CD4-positive, alpha-beta T cell (primary cell): Measurements from ENCODE around the gene TMOD4. TPM values are rescaled to one million over a fixed set of nuclear protein-coding genes. Genes with fewer than 3 reads are reported as not detected.
"Not testable (repeated sequence)": the region's sequence is repeated elsewhere in the genome, so short reads cannot be mapped to it uniquely, and the experiment has no call there.

Source experiments
- ATAC-seq: fragments of 200-7000 bp; cut with Tn5 transposase; one replicate; pipeline ENCODE4 v1.10.0; 2022; ENCODE audit warnings: mild to moderate bottlenecking; ENCODE audit not compliant: poor library complexity
- CTCF ChIA-PET: fragments of 350-600 bp; sonication (Branson Sonifier 250); formaldehyde crosslinking; loops from one replicate; lab custom pipeline; 2021; ENCODE audit warnings: antibody characterized with exemption, inconsistent platforms; lab: Charles Lee
- POLR2A ChIA-PET: fragments of 350-600 bp; sonication (Branson Sonifier 250); formaldehyde crosslinking; loops from one replicate; lab custom pipeline; 2021; ENCODE audit warnings: antibody characterized with exemption, inconsistent platforms; lab: Charles Lee
- DNase-seq, 14 experiments: peaks; one replicate each; pipeline ENCODE4 v3.0.0-alpha.2; 2013 to 2020; ENCODE audit warnings: mixed read lengths in 2 of 14
- H3K27ac ChIP-seq, 2 donors: one replicate each; pipeline versions ENCODE4 v1.5.1 to v1.7.0; 2013; ENCODE audit warnings: low read length in 2 of 2, low read depth in 1 of 2, mild to moderate bottlenecking in 1 of 2
- H3K27me3 ChIP-seq, 2 experiments: 1 replicate in 1 of 2; 2 replicates in 1 of 2; pipeline versions ENCODE4 v1.6.1 to v1.7.0; 2013; ENCODE audit warnings: low read length in 2 of 2, control low read depth in 1 of 2, mild to moderate bottlenecking in 1 of 2, moderate library complexity in 1 of 2; ENCODE audit not compliant: insufficient read depth in 2 of 2, control insufficient read depth in 1 of 2
- H3K36me3 ChIP-seq: one replicate; pipeline ENCODE4 v1.6.1; 2013; ENCODE audit warnings: low read length, control low read depth; ENCODE audit not compliant: insufficient read depth
- H3K4me1 ChIP-seq: one replicate; pipeline ENCODE4 v1.6.1; 2013; ENCODE audit warnings: low read length, control low read depth; ENCODE audit not compliant: insufficient read depth
- H3K4me3 ChIP-seq: one replicate; pipeline ENCODE4 v1.5.1; 2013; ENCODE audit warnings: mild to moderate bottlenecking, low read length, moderate library complexity
- H3K9me3 ChIP-seq, 2 experiments: 1 replicate in 1 of 2; 2 replicates in 1 of 2; pipeline versions ENCODE4 v1.6.1 to v1.7.0; 2013; ENCODE audit warnings: low read length in 2 of 2, mild to moderate bottlenecking in 2 of 2, control low read depth in 1 of 2, moderate library complexity in 1 of 2; ENCODE audit not compliant: control insufficient read depth in 1 of 2, insufficient read depth in 1 of 2
- H3K27ac Mint-ChIP-seq: one replicate; pipeline ENCODE4 v1.8.0; 2020; ENCODE audit warnings: mixed read lengths
- H3K27me3 Mint-ChIP-seq: one replicate; pipeline ENCODE4 v1.8.0; 2021; ENCODE audit warnings: mixed read lengths
- H3K36me3 Mint-ChIP-seq: one replicate; pipeline ENCODE4 v1.8.0; 2021; ENCODE audit warnings: low read depth, mixed read lengths
- H3K4me1 Mint-ChIP-seq: one replicate; pipeline ENCODE4 v1.8.0; 2021; ENCODE audit warnings: low read depth, mixed read lengths
- H3K4me3 Mint-ChIP-seq: one replicate; pipeline ENCODE4 v1.8.0; 2020; ENCODE audit warnings: mild to moderate bottlenecking, mixed read lengths
- H3K9me3 Mint-ChIP-seq: one replicate; pipeline ENCODE4 v1.8.0; 2020; ENCODE audit warnings: mixed read lengths
- CTCF ChIP-seq: fragments of 200-600 bp; IDR thresholded peaks from one replicate; pipeline ENCODE4 v1.8.0; 2022; ENCODE audit warnings: antibody characterized with exemption, mild to moderate bottlenecking
- intact Hi-C, 2 experiments: fragments of 100-400 bp; cut with DNase I in 1 of 2; cut with micrococcal nuclease in 1 of 2; formaldehyde crosslinking; loops; one replicate each; pipeline versions ENCODE4 v1.15.1 to v1.9.0; 2023 to 2025; cut with DNase I, micrococcal nuclease
- total RNA-seq, 174 experiments: library from RNA in 2 of 174; stranded (reverse) in 2 of 174; gene quantifications; one replicate each; pipeline ENCODE4 v1.2.3 and lab custom pipeline; 2021 to 2026

Gene TMOD4
- total RNA-seq, 2 experiments from 2014 or later, result 1.6 TPM; not detected in 1

GRCh38 chr1:151196292-151196800 is 20.6 kb upstream of the TMOD4 start:
- intact Hi-C loops, result loop anchor here (1.0 to 10.0 kb wide), 3 partner anchors 55 to 148 kb away; partner anchors contain the start of gene RFX5 (in 1 of the 2)
- Histone ChIP-seq H3K9me3 (no peaks in the 10 kb centered on the region), H3K4me1 (peaks cover 34% of the 10 kb centered on the region), H3K27me3 (no peaks in the 10 kb centered on the region), H3K36me3 (no peaks in the 10 kb centered on the region), H3K4me3 (no peak overlapping the region), H3K27ac (no peak overlapping the region)
- DNase-seq (peak in 12 of 14 experiments; percentile 18 to 86 (median 46)), ATAC-seq (peak; percentile 21)
- peak; percentile 69 for TF ChIP-seq CTCF
- peak overlapping the region; percentile 77 for H3K27ac Mint-ChIP-seq
- no peaks in the 10 kb centered on the region for H3K9me3 Mint-ChIP-seq
- CTCF ChIA-PET, result interaction anchor here (0.7 to 1.4 kb wide), 6 partner anchors 56 to 190 kb away, joined by 3 to 4 read pairs (median 4); partner anchors contain the start of gene PSMD4
- H3K4me1 Mint-ChIP-seq, result peaks cover 41% of the 10 kb centered on the region
- peaks cover 24% of the 10 kb centered on the region for H3K36me3 Mint-ChIP-seq
- POLR2A ChIA-PET, result no interaction called here
- peaks cover 4% of the 10 kb centered on the region for H3K27me3 Mint-ChIP-seq
- peak overlapping the region; percentile 81 for H3K4me3 Mint-ChIP-seq

DNA sequence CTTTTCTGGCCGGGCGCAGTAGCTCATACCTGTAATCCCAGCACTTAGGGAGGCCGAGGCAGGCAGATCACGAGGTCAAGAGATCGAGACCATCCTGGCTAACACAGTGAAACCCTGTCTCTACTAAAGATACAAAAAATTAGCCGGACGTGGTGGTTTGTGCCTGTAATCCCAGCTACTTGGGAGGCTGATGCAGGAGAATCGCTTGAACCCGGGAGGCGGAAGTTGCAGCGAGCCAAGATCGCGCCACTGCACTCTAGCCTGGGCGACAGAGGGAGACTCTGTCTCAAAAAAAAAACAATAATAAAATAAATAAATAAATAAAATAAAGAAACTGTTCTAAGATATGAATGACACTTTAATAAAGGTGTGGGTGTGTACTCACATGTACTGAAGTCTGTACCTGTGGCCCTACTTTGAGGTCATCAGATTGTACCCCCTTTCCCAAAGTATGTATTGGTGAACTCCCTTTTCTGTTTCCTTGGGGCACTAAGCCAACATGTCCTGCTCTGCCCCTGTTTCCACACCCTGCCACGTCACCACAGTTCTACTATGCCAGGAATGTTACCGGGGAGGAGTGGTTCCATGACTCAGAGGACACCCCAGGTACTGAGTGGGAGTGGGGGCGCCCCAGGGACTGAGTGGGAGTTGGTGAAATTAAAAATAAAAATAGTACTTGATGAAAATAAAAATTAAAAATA is 19.3 kb upstream of the TMOD4 start:
- ChIA-PET CTCF (interaction anchor here (0.7 to 1.0 kb wide), 3 partner anchors 57 to 750 kb away, joined by 3 to 6 read pairs (median 5); no protein-coding TSS in a partner anchor), POLR2A (interaction anchor here (0.6 kb wide), 1 partner anchor 431 kb away, joined by 3 read pairs; no protein-coding TSS in a partner anchor)
- not testable (repeated sequence) for H3K4me3 Mint-ChIP-seq, H3K27me3 ChIP-seq, DNase-seq, H3K36me3 ChIP-seq, H3K4me3 ChIP-seq, H3K9me3 ChIP-seq, H3K27ac Mint-ChIP-seq, H3K27me3 Mint-ChIP-seq, H3K9me3 Mint-ChIP-seq, H3K27ac ChIP-seq, ATAC-seq
- peaks cover 20% of the 10 kb centered on the region for H3K36me3 Mint-ChIP-seq
- peaks cover 33% of the 10 kb centered on the region for H3K4me1 ChIP-seq
- peaks cover 40% of the 10 kb centered on the region for H3K4me1 Mint-ChIP-seq
- intact Hi-C loops, result loop anchor here in 1 of 2 experiments (10.0 kb wide), 1 partner anchor 150 kb away; the partner anchor contains the start of gene RFX5

DNA sequence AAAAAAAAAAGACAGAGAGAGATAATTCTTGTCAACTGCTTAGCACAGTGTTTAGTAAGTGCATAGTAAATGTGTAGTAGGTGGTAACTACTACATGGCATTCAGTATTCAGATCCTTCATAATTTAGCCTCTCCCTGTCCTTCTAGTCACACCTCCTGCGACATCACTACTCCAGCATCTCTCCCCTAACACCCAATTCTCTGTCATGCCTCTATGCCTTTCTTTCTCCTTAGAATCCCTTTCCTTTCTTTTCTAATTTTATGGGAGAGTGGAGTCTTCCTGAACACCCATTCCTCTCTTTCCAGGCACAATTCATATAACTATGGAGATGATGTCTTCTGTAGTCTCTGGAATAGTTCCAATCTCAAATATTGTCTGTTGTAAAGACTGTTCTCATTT is 18.1 kb upstream of the TMOD4 start:
- Mint-ChIP-seq H3K27ac (no peak overlapping the region), H3K27me3 (peaks cover 4% of the 10 kb centered on the region), H3K9me3 (no peaks in the 10 kb centered on the region), H3K36me3 (peaks cover 15% of the 10 kb centered on the region), H3K4me3 (peak overlapping the region; percentile 50), H3K4me1 (peaks cover 40% of the 10 kb centered on the region)
- intact Hi-C loops, result loop anchor here in 1 of 2 experiments (10.0 kb wide), 1 partner anchor 151 kb away; the partner anchor contains the start of gene RFX5
- H3K27me3 ChIP-seq, result no peaks in the 10 kb centered on the region
- H3K4me1 ChIP-seq, result peaks cover 29% of the 10 kb centered on the region
- no peak overlapping the region for H3K4me3 ChIP-seq
- H3K27ac ChIP-seq, result no peak overlapping the region
- no peaks in the 10 kb centered on the region for H3K36me3 ChIP-seq
- POLR2A ChIA-PET, result no interaction called here
- no peak for TF ChIP-seq CTCF
- no peaks in the 10 kb centered on the region for H3K9me3 ChIP-seq
- CTCF ChIA-PET, result interaction anchor here (0.7 kb wide), 1 partner anchor 58 kb away, joined by 4 read pairs; no protein-coding TSS in a partner anchor
- ATAC-seq, result no peak
- DNase-seq, result no peak
